A549 (cell line): ENCODE data around the gene RHBDD3. TPM values are rescaled to one million over a fixed set of nuclear protein-coding genes. Genes with fewer than 3 reads are reported as not detected.

Source experiments
- ATAC-seq, 2 experiments: fragments of 200-7000 bp in 1 of 2; fragments of >200 bp in 1 of 2; cut with Nextera tagmentation in 1 of 2; cut with Tn5 transposase in 1 of 2; 3 replicates each; pipeline versions ENCODE4 v1.8.0 to v1.9.1; 2018 to 2020; ENCODE audit warnings: mild to moderate bottlenecking in 1 of 2, moderate library complexity in 1 of 2
- CTCF ChIA-PET: fragments of 300-600 bp; sonication (Branson Sonifier 250); formaldehyde crosslinking; extraction: SDS; loops from one replicate; lab custom pipeline; 2021; ENCODE audit warnings: antibody characterized with exemption, inconsistent platforms; lab: Yijun Ruan, JAX
- POLR2A ChIA-PET: fragments of 350-600 bp; formaldehyde crosslinking; extraction: SDS; loops from one replicate; lab custom pipeline; 2021; ENCODE audit warnings: antibody characterized with exemption, inconsistent platforms; lab: Yijun Ruan, JAX
- DNase-seq, 2 experiments: peaks; one replicate each; pipeline versions ENCODE4 v3.0.0 to v3.0.0-alpha.2; 2011 to 2016; ENCODE audit warnings: low read depth in 1 of 2, low spot score in 1 of 2
- FAIRE-seq: peaks from 2 replicates; lab custom pipeline; 2011; peaks lifted over from hg19 to GRCh38; lab: Jason Lieb, UNC
- H3K27ac ChIP-seq, 2 experiments: fragments of >200 bp; sonication (Bioruptor Twin); formaldehyde crosslinking; 3 replicates each; pipeline ENCODE4 v1.5.1; 2016 to 2017
- H3K4me1 ChIP-seq: fragments of >200 bp; sonication (Bioruptor Twin); formaldehyde crosslinking; 3 replicates; pipeline ENCODE4 v1.6.1; 2016
- H3K4me2 ChIP-seq: fragments of >200 bp; sonication (Bioruptor Twin); formaldehyde crosslinking; 3 replicates; pipeline ENCODE4 v1.6.1; 2016
- H3K4me3 ChIP-seq: fragments of >200 bp; sonication (Bioruptor Twin); formaldehyde crosslinking; 3 replicates; pipeline ENCODE4 v1.5.1; 2016
- H3K9me3 ChIP-seq: fragments of >200 bp; sonication (Bioruptor Twin); formaldehyde crosslinking; 3 replicates; pipeline ENCODE4 v1.6.1; 2016
- BHLHE40 ChIP-seq: IDR thresholded peaks from 2 replicates; pipeline ENCODE4 v1.6.1; 2012; ENCODE audit warnings: low read depth, low read length, inconsistent platforms
- CBX2 ChIP-seq: fragments of 200-600 bp; sonication (generic); IDR thresholded peaks from 2 replicates; pipeline ENCODE4 v1.6.1; 2016; ENCODE audit warnings: low read depth, mild to moderate bottlenecking, borderline replicate concordance
- CHD4 ChIP-seq: fragments of 200-600 bp; sonication (generic); IDR thresholded peaks from 2 replicates; pipeline ENCODE4 v1.6.1; 2016; ENCODE audit warnings: antibody characterized with exemption, mild to moderate bottlenecking, borderline replicate concordance
- EP300 ChIP-seq, 2 experiments: fragments of >200 bp; sonication (Bioruptor Twin); formaldehyde crosslinking; IDR thresholded peaks; 2 replicates in 1 of 2; 3 replicates in 1 of 2; pipeline ENCODE4 v1.6.1; 2016 to 2017
- ESRRA ChIP-seq: fragments of 150-350 bp; IDR thresholded peaks from 2 replicates; pipeline ENCODE4 v1.6.1; 2014; ENCODE audit warnings: mild to moderate bottlenecking, low read length, borderline replicate concordance
- FOSB ChIP-seq: fragments of 250-450 bp; sonication (Bioruptor Pico); IDR thresholded peaks from 2 replicates; pipeline ENCODE4 v1.5.0; 2020; ENCODE audit warnings: mild to moderate bottlenecking, moderate library complexity
- FOSL2 ChIP-seq, 2 experiments: fragments of 450-650 bp in 1 of 2; fragments of >200 bp in 1 of 2; sonication (Bioruptor Twin) in 1 of 2; formaldehyde crosslinking; IDR thresholded peaks; 2 replicates each; pipeline versions ENCODE4 v1.5.0 to v1.6.1; 2016 to 2020; ENCODE audit warnings: mild to moderate bottlenecking in 1 of 2, moderate library complexity in 1 of 2
- GATA3 ChIP-seq: IDR thresholded peaks from 2 replicates; pipeline ENCODE4 v1.6.1; 2012; ENCODE audit warnings: borderline replicate concordance
- HDAC2 ChIP-seq: fragments of 200-600 bp; sonication (generic); IDR thresholded peaks from 2 replicates; pipeline ENCODE4 v1.6.1; 2016
- HOXB13 ChIP-seq: fragments of 250-450 bp; sonication (Bioruptor Pico); IDR thresholded peaks from 2 replicates; pipeline ENCODE4 v1.5.0; 2020; ENCODE audit warnings: low read depth, mild to moderate bottlenecking, moderate library complexity
- HOXB5 ChIP-seq: fragments of 250-450 bp; sonication (Bioruptor Pico); IDR thresholded peaks from 2 replicates; pipeline ENCODE4 v1.5.0; 2020; ENCODE audit warnings: mild to moderate bottlenecking, moderate library complexity
- JUN ChIP-seq, 2 experiments: fragments of >200 bp; sonication (Bioruptor Twin); formaldehyde crosslinking; IDR thresholded peaks; 2 replicates in 1 of 2; 3 replicates in 1 of 2; pipeline ENCODE4 v1.6.1; 2016 to 2017
- KDM1A ChIP-seq: fragments of 200-600 bp; sonication (generic); IDR thresholded peaks from 2 replicates; pipeline ENCODE4 v1.6.1; 2016; ENCODE audit warnings: low read depth, mild to moderate bottlenecking
- KDM5A ChIP-seq: fragments of 200-600 bp; sonication (generic); IDR thresholded peaks from 2 replicates; pipeline ENCODE4 v1.6.1; 2016; ENCODE audit warnings: antibody characterized with exemption, mild to moderate bottlenecking
- MAZ ChIP-seq: fragments of 150-350 bp; IDR thresholded peaks from 2 replicates; pipeline ENCODE4 v1.6.1; 2014; ENCODE audit warnings: antibody characterized with exemption, low read depth, low read length, borderline replicate concordance
- MYC ChIP-seq: IDR thresholded peaks from 2 replicates; pipeline ENCODE4 v1.6.1; 2012; ENCODE audit warnings: mild to moderate bottlenecking, inconsistent platforms, low read length, improper control_type of control experiment, borderline replicate concordance
- NPAS2 ChIP-seq: fragments of 250-450 bp; sonication (Bioruptor Pico); IDR thresholded peaks from 2 replicates; pipeline ENCODE4 v1.8.0; 2022; ENCODE audit warnings: mild to moderate bottlenecking, moderate library complexity, borderline replicate concordance
- PHF8 ChIP-seq: fragments of 200-600 bp; sonication (generic); IDR thresholded peaks from 2 replicates; pipeline ENCODE4 v1.6.1; 2016; ENCODE audit warnings: low read depth, mild to moderate bottlenecking, antibody characterized with exemption, moderate library complexity, borderline replicate concordance
- RARB ChIP-seq: fragments of 250-450 bp; sonication (Bioruptor Pico); IDR thresholded peaks from 2 replicates; pipeline ENCODE4 v1.8.0; 2021; ENCODE audit warnings: mild to moderate bottlenecking, moderate library complexity
- RCOR1 ChIP-seq: fragments of 150-350 bp; IDR thresholded peaks from 2 replicates; pipeline ENCODE4 v1.6.1; 2014; ENCODE audit warnings: antibody characterized with exemption, low read length, low read depth
- RFX5 ChIP-seq: fragments of 450-650 bp; IDR thresholded peaks from 2 replicates; pipeline ENCODE4 v1.7.1; 2014; ENCODE audit warnings: antibody characterized with exemption, mild to moderate bottlenecking, moderate library complexity
- RNF2 ChIP-seq: fragments of 200-600 bp; sonication (generic); IDR thresholded peaks from 2 replicates; pipeline ENCODE4 v1.6.1; 2016; ENCODE audit warnings: low read depth, mild to moderate bottlenecking, antibody characterized with exemption, moderate library complexity, borderline replicate concordance
- SREBF2 ChIP-seq: fragments of 450-650 bp; IDR thresholded peaks from 2 replicates; pipeline ENCODE4 v1.6.1; 2014; ENCODE audit warnings: mild to moderate bottlenecking, moderate library complexity
- TFCP2L1 ChIP-seq: fragments of 250-450 bp; sonication (Bioruptor Pico); IDR thresholded peaks from 2 replicates; pipeline ENCODE4 v1.5.0; 2021; ENCODE audit warnings: mild to moderate bottlenecking
- ZC3H11A ChIP-seq: fragments of 450-650 bp; IDR thresholded peaks from 2 replicates; pipeline ENCODE4 v1.6.1; 2014; ENCODE audit warnings: antibody characterized with exemption, mild to moderate bottlenecking
- ZFP36 ChIP-seq: fragments of 450-650 bp; IDR thresholded peaks from 2 replicates; pipeline ENCODE4 v1.6.1; 2014; ENCODE audit warnings: borderline replicate concordance; ENCODE audit not compliant: partially characterized antibody
- ZNF302 ChIP-seq: fragments of 250-450 bp; sonication (Bioruptor Pico); IDR thresholded peaks from 2 replicates; pipeline ENCODE4 v1.9.0; 2021; ENCODE audit warnings: inconsistent platforms, mild to moderate bottlenecking, moderate library complexity
- ZSCAN20 ChIP-seq: fragments of 250-450 bp; sonication (Bioruptor Pico); IDR thresholded peaks from 2 replicates; pipeline ENCODE4 v1.8.0; 2022; ENCODE audit warnings: mild to moderate bottlenecking, moderate library complexity
- WGBS: methylation state at CpG from one replicate; pipeline ENCODE4 v1.1.6; 2017; ENCODE audit errors: missing lambda C conversion rate; 5-methylcytosine and 5-hydroxymethylcytosine counted together
- polyA plus RNA-seq, 4 experiments: library from polyadenylated mRNA; depleted of rRNA in 3 of 4; stranded (reverse); fragments of >200 nt; fragmentation: RNase III in 1 of 4; extraction: RNeasy Plus Mini Kit Qiagen cat#74134 plus additional on column Dnase treatment in 1 of 4; gene quantifications; 2 replicates in 3 of 4; 3 replicates in 1 of 4; pipeline ENCODE4 v1.2.3, GENCODE V29; 2011 to 2017
- TF ChIP-seq, protein P1 (sequence below): fragments of >200 bp; sonication (Bioruptor Twin); formaldehyde crosslinking; IDR thresholded peaks from 3 replicates; pipeline ENCODE4 v1.5.1; 2016
- TF ChIP-seq, protein P2 (sequence below): fragments of 150-350 bp; IDR thresholded peaks from 2 replicates; pipeline ENCODE4 v1.6.1; 2014; ENCODE audit warnings: low read depth, mild to moderate bottlenecking, low read length
- TF ChIP-seq, protein P3 (sequence below): IDR thresholded peaks from 2 replicates; pipeline ENCODE4 v1.6.1; 2012
- TF ChIP-seq, protein P4 (sequence below): fragments of 450-650 bp; IDR thresholded peaks from 2 replicates; pipeline ENCODE4 v1.6.1; 2014; ENCODE audit warnings: antibody characterized with exemption

RHBDD3 gene
- polyA plus RNA-seq, 2 of the 4 experiments (the other 2 are of a cell fraction) = 10.2 to 20.8 TPM

DNA sequence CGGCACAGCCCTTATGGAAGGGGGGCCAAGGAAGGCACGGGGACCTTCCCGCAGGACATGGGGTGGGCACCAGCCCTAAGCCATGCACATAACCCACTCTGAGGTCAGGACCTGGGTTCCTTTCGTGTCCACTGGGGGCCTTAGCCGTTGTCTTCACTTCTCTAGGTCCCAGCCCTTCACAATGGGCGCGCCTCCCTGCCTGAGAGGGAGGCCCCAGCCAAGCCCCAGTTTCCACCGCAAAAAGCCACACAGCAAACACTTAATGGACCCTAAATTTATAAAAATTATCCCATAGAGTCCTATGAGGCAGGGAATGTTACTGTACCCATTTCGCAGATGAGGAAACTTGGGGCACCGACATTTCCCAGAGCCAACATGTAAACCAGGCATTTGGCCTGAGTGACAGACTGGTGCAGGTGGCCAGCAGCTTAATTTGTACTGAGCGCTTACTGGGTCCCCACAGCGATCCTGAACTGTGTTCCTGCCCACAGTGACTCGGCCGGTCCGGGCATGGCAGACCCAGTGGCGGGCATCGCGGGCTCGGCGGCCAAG, 39.9 kb upstream of the RHBDD3 start:
- ATAC-seq (no peak), FAIRE-seq (no peak), DNase-seq (no peak)
- peak; percentile 79; the same call in 1 of the 2 replicates for TF ChIP-seq KDM1A
- no peak for TF ChIP-seq HOXB13 (CRISPR knock-in tag)
- POLR2A ChIA-PET = no interaction called here
- 74% methylated on average over 17 of the region's 20 CpGs for WGBS
- CTCF ChIA-PET = interaction anchor here (1.2 to 5.6 kb wide), 3 partner anchors 24 to 52 kb away, joined by 3 to 40 read pairs (median 11); no protein-coding TSS in a partner anchor
- no peaks in the 10 kb centered on the region for H3K9me3 ChIP-seq
- H3K4me2 ChIP-seq = peak overlapping the region; percentile 94
- H3K27ac ChIP-seq = peak overlapping the region; percentile 96 to 98
- H3K4me1 ChIP-seq = peaks cover 50% of the 10 kb centered on the region
- peak overlapping the region; percentile 80 for H3K4me3 ChIP-seq

DNA sequence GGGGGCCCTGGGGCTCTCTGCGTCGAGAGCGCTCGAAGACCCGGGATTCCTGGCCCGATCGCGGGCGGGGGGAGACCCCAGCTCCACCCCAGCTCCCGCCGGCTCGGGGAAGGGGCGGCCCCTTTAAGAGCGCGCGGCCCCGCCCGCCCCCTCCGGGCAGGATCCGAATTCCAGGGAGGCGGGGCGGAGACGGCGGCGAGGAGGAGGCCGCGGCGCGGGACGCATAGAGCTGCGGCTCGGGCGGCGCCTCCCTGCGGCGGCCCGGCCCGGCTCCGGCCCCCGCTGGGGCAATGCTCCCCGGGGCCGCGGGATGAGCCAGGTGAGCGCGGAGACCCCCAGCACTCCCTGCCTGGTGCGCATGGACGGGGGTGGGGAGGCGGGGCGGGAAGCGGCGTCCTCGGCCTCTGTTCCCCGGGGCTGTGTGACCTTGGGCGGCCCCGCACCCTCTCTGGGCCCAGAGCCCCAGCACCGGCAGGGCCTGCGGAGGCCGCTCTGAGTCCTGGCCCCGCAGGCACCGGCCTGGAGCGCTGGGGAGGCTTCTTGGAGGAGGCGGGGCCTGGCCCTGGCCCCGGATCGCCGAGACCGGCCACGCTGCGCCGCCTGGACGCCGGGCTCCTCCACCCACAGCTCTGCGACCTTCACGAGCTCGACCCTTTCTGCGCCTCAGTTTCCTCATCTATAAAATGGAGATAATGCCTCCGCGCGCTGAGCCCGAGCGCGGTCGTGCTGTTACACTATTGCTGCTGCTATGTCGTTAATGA, 39.2 kb upstream of the RHBDD3 start:
- FAIRE-seq = no peak
- H3K9me3 ChIP-seq = no peaks in the 10 kb centered on the region
- peak; percentile 50 to 64 for DNase-seq
- H3K27ac ChIP-seq = peak overlapping the region; percentile 96 to 98
- POLR2A ChIA-PET = interaction anchor here (0.6 to 1.4 kb wide), 2 partner anchors 37 to 38 kb away, joined by 4 to 6 read pairs; partner anchors contain the start of gene EWSR1
- H3K4me1 ChIP-seq = peaks cover 50% of the 10 kb centered on the region
- H3K4me2 ChIP-seq = peak overlapping the region; percentile 94
- CTCF ChIA-PET = interaction anchor here (0.6 to 5.6 kb wide), 13 partner anchors 10 to 59 kb away, joined by 3 to 40 read pairs (median 3); no protein-coding TSS in a partner anchor
- 2% methylated on average over 17 of the region's 83 CpGs for WGBS
- peak; percentile 57 to 72 for ATAC-seq
- H3K4me3 ChIP-seq = peak overlapping the region; percentile 80
- TF ChIP-seq HOXB13 (CRISPR knock-in tag) (no peak), JUN (IDR thresholded peaks at IDR 0.05) (peak; percentile 48 to 62; a peak in 2 of 5 replicates), KDM1A (no peak), BHLHE40 (no peak), ZC3H11A (no peak), PHF8 (0 out of 2 replicates have a peak, but pooled peaks have one; percentile 26), NPAS2 (CRISPR knock-in tag) (no peak), MYC (no peak), ZNF302 (CRISPR knock-in tag) (no peak), RNF2 (no peak), ZSCAN20 (CRISPR knock-in tag) (no peak), FOSL2 (IDR thresholded peaks at IDR 0.05) (no peak), FOSL2 (CRISPR knock-in tag; IDR thresholded peaks at IDR 0.05) (no peak), FOSB (no peak), ZFP36 (peak; percentile 90), GATA3 (no peak), HDAC2 (no peak), RCOR1 (no peak), ESRRA (0 out of 2 replicates have a peak, but pooled peaks have one; percentile 25), RFX5 (no peak), MAZ (no peak), RARB (CRISPR knock-in tag) (no peak), SREBF2 (no peak), TFCP2L1 (no peak), HOXB5 (CRISPR knock-in tag) (no peak), KDM5A (no peak), CHD4 (no peak), CBX2 (no peak), EP300 (IDR thresholded peaks at IDR 0.05) (no peak)
- TF ChIP-seq, protein P1, sequence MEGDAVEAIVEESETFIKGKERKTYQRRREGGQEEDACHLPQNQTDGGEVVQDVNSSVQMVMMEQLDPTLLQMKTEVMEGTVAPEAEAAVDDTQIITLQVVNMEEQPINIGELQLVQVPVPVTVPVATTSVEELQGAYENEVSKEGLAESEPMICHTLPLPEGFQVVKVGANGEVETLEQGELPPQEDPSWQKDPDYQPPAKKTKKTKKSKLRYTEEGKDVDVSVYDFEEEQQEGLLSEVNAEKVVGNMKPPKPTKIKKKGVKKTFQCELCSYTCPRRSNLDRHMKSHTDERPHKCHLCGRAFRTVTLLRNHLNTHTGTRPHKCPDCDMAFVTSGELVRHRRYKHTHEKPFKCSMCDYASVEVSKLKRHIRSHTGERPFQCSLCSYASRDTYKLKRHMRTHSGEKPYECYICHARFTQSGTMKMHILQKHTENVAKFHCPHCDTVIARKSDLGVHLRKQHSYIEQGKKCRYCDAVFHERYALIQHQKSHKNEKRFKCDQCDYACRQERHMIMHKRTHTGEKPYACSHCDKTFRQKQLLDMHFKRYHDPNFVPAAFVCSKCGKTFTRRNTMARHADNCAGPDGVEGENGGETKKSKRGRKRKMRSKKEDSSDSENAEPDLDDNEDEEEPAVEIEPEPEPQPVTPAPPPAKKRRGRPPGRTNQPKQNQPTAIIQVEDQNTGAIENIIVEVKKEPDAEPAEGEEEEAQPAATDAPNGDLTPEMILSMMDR = peak; percentile 22
- TF ChIP-seq, protein P2, sequence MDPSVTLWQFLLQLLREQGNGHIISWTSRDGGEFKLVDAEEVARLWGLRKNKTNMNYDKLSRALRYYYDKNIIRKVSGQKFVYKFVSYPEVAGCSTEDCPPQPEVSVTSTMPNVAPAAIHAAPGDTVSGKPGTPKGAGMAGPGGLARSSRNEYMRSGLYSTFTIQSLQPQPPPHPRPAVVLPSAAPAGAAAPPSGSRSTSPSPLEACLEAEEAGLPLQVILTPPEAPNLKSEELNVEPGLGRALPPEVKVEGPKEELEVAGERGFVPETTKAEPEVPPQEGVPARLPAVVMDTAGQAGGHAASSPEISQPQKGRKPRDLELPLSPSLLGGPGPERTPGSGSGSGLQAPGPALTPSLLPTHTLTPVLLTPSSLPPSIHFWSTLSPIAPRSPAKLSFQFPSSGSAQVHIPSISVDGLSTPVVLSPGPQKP = no peak
- TF ChIP-seq, protein P3, sequence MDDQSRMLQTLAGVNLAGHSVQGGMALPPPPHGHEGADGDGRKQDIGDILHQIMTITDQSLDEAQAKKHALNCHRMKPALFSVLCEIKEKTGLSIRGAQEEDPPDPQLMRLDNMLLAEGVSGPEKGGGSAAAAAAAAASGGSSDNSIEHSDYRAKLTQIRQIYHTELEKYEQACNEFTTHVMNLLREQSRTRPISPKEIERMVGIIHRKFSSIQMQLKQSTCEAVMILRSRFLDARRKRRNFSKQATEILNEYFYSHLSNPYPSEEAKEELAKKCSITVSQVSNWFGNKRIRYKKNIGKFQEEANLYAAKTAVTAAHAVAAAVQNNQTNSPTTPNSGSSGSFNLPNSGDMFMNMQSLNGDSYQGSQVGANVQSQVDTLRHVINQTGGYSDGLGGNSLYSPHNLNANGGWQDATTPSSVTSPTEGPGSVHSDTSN = no peak
- TF ChIP-seq, protein P4, sequence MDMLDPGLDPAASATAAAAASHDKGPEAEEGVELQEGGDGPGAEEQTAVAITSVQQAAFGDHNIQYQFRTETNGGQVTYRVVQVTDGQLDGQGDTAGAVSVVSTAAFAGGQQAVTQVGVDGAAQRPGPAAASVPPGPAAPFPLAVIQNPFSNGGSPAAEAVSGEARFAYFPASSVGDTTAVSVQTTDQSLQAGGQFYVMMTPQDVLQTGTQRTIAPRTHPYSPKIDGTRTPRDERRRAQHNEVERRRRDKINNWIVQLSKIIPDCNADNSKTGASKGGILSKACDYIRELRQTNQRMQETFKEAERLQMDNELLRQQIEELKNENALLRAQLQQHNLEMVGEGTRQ = no peak
